GM10266 (cell line): ENCODE measurements around the gene ST6GALNAC3.

Experiments
- DNase-seq: peaks from one replicate; pipeline ENCODE4 v3.0.0; 2012; ENCODE audit errors: extremely low spot score
- TF ChIP-seq, protein P1 (sequence below): IDR thresholded peaks from 2 replicates; pipeline ENCODE4 v1.5.1; 2012; ENCODE audit warnings: mild to moderate bottlenecking, low read depth; ENCODE audit not compliant: control insufficient read depth, insufficient read depth; ENCODE audit errors: missing control alignments

ST6GALNAC3 gene

DNA sequence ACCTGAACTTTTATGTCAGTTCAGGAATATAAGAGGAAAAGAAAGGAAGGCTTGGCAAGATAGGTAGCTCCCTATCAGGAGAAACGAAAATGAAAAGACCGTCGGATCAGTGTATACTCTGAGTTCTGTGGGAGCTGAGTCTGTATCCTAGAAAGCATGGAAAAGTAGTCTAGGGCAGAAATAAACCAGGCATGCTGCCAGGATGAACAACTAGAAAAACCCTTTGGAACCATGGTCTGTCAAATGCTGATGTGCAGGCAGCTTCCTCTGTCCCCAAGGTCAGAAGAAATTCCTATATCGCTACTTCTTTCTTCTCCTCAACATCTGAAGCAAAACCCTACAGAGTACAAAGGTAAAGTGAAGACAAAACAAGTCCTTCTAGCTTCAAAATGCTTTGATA, 268.8 kb downstream of the ST6GALNAC3 start:
- DNase-seq, result no peak
- TF ChIP-seq, protein P1, sequence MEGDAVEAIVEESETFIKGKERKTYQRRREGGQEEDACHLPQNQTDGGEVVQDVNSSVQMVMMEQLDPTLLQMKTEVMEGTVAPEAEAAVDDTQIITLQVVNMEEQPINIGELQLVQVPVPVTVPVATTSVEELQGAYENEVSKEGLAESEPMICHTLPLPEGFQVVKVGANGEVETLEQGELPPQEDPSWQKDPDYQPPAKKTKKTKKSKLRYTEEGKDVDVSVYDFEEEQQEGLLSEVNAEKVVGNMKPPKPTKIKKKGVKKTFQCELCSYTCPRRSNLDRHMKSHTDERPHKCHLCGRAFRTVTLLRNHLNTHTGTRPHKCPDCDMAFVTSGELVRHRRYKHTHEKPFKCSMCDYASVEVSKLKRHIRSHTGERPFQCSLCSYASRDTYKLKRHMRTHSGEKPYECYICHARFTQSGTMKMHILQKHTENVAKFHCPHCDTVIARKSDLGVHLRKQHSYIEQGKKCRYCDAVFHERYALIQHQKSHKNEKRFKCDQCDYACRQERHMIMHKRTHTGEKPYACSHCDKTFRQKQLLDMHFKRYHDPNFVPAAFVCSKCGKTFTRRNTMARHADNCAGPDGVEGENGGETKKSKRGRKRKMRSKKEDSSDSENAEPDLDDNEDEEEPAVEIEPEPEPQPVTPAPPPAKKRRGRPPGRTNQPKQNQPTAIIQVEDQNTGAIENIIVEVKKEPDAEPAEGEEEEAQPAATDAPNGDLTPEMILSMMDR, result no peak

DNA sequence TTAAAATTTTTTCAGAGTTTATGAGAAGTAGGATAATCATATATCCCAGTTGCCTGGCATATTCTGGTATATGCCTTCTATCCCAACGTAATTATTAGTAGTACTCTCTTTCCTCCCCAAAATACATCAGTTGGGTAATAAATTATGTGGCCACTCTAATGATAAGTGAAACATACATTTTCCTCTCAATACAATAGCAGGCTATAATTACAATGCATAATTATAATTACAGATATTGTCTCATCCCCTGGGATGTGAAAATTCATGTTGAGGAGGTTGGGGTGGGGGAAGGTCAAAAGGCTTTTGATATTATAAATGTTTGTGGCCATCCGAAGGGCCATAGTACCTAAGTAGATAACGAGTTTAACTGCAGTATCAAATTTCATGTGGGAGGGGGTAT, 277.1 kb downstream of the ST6GALNAC3 start:
- TF ChIP-seq, protein P1, result no peak
- DNase-seq, result no peak

DNA sequence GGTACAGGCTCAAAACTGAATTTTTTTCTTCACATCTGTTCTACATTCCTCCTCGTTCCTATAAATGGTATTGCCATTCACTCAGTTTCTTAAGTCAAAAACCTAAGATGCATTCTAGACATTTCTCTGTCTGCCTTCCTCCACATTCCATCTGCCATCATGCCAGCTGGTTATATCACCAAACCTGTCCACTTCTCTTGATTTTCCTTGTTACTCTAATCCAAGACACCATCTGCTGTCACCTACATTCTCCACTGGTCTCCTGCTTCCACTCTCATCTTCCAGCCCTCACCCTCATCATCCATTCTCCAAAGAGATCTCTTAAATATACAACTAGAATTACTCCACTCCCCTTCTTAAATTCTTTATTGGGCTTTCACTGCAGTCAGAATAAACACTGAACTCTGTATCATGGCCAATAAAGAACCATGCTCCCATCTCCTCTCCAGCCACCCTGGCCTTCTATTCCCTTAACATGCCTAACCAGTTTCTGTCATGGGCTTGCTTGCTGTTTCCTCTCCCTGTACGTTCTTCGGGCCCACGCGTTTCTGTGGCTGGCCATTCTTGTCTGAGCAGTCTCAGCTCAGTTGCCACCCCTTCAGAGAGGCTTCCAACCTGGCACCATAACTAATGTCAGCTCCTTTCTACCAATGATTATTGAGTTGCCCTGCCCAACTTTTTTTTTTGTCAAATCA, 278.3 kb downstream of the ST6GALNAC3 start:
- no peak for DNase-seq
- TF ChIP-seq, protein P1, result no peak

DNA sequence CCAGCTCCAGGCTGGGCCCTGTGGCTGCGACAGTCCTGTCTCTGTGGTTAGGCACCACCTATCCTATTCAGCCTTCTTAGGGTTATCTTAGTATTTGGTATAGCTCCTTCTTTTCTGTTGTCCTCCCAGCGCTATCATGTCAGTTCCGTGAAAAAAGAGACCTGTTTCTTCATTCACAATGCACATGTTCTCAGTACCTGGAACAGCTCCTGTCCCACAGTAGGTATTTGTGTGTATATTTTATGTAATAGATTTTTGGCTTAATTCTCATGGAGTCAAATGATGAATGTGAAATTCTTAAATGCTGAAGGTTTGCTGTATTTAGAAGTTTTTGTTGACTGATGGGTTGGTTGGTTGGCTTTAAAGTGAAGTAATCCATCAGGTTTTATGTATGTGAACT, 279.7 kb downstream of the ST6GALNAC3 start:
- DNase-seq, result no peak
- TF ChIP-seq, protein P1, result no peak

DNA sequence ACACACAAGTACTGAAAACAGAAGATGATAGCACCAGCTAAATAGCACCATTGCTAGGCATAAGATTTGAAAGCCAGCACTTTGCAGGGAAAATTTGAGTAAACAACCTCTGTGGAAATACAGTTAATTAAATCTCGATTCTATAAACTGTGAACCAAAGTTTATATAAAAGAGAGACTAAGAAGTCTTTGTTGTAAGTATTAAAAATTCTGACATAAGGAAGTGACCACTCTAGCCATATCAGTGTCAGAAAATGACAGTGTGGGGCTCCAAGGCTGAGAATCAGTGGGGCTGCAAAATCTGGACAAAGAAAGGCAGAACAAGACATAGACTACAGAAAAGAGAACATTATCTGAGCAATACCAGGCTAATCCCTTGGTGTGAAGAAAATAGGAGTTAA, 292.2 kb downstream of the ST6GALNAC3 start:
- DNase-seq, result no peak
- TF ChIP-seq, protein P1, result no peak

DNA sequence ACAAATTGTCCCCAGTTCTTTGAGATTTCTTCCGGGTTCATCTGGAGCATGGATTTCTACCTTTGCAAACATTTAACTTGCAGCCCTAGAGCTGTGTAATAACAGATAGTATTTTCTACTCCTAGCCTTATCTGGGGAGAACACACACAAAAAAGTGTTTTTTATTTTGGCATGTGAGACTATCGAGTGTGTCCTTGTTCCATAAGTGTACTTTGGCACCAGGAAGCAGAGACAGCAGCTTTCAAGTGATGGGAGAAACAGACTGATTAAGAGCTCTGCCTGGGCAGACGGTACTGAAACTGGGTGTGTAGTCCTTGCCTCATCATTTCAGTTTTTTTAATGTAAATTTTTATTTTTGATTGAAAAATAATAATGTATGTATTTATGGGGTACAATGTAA, 297.4 kb downstream of the ST6GALNAC3 start:
- DNase-seq, result no peak
- TF ChIP-seq, protein P1, result no peak

DNA sequence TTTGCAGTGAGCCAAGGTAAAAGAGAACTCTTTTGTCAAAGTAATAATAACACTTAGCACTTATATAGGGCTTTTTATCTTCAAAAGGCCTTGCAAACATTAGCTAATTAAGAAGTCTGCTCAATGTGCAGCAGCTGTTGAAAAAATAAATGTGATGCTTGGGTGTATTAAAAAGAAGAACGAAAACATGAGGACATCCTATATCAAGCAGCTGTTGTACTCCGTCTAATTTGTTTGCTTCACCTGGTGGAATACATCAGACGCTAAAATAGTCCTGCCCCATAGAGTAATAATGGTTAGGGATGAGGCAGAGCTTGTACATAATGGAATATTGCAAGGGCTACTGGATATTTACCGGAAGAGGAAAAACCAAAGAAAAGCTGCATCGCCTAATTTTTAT, 299.5 kb downstream of the ST6GALNAC3 start:
- TF ChIP-seq, protein P1, result no peak
- no peak for DNase-seq
